Fibroblast of lung (primary cell): ENCODE data around the gene NUP214.

Experiments used
- CTCF ChIP-seq, 2 donors: IDR thresholded peaks in 1 of 2; conservative IDR thresholded peaks in 1 of 2; 1 replicate in 1 of 2; 2 replicates in 1 of 2; pipeline ENCODE4 v1.5.1; 2011 to 2012; ENCODE audit warnings: low read length in 2 of 2, control low read depth in 1 of 2, inconsistent platforms in 1 of 2, low read depth in 1 of 2, mild to moderate bottlenecking in 1 of 2
- EZH2 ChIP-seq: IDR thresholded peaks from 2 replicates; pipeline ENCODE4 v1.5.1; 2012; ENCODE audit warnings: low read length, control low read depth, mild to moderate bottlenecking; ENCODE audit errors: missing control alignments

GRCh38 chr9:131112374-131113154 is 12.8 kb upstream of the NUP214 start:
- TF ChIP-seq CTCF (conservative IDR thresholded peaks at IDR 0.05 in 1 of 2, IDR thresholded peaks at IDR 0.05 in 1 of 2; ENCODE audit: low read depth in 1 of 2, low read length in 2 of 2) = no peak
- TF ChIP-seq EZH2 = no peak
